ENCODE measurements around the gene SHC2.
"Not testable (repeated sequence)": the region's sequence is repeated elsewhere in the genome, so short reads cannot be mapped to it uniquely, and the experiment has no call there.

SHC2 gene

GRCh38 chr19:491146-491741, 30.4 kb upstream of the SHC2 start:
- no peak for DNase-seq

GRCh38 chr19:489418-490196, 28.8 kb upstream of the SHC2 start:
- no peak for DNase-seq

- DNase-seq = peak; percentile 69
These were observed 27.9 kb upstream of the SHC2 start for GRCh38 chr19:488505-489417.

GRCh38 chr19:485583-486236, 24.9 kb upstream of the SHC2 start:
- DNase-seq = no peak

GRCh38 chr19:485077-485476, 24.2 kb upstream of the SHC2 start:
- DNase-seq = no peak

- no peak for DNase-seq
These were observed 23.7 kb upstream of the SHC2 start for GRCh38 chr19:484494-484893.

GRCh38 chr19:483332-484072, 22.7 kb upstream of the SHC2 start:
- no peak for DNase-seq

- no peak for DNase-seq
These were observed 21.6 kb upstream of the SHC2 start for GRCh38 chr19:482186-483041.

- not testable (repeated sequence) for DNase-seq
These were observed 20.3 kb upstream of the SHC2 start for GRCh38 chr19:481100-481499.

GRCh38 chr19:480016-480855, 19.4 kb upstream of the SHC2 start:
- DNase-seq = peak; percentile 0

- no peak for DNase-seq
These were observed 18.1 kb upstream of the SHC2 start for GRCh38 chr19:478976-479375.

- no peak for DNase-seq
These were observed 17.5 kb upstream of the SHC2 start for GRCh38 chr19:478236-478903.

- DNase-seq = no peak
These were observed 14.5 kb upstream of the SHC2 start for GRCh38 chr19:475360-475759.

GRCh38 chr19:474126-475078, 13.6 kb upstream of the SHC2 start:
- DNase-seq = no peak

- no peak for DNase-seq
These were observed 11.4 kb upstream of the SHC2 start for GRCh38 chr19:472005-472858.

- no peak for DNase-seq
These were observed 9.9 kb upstream of the SHC2 start for GRCh38 chr19:470701-471100.

GRCh38 chr19:469833-470232, 9.0 kb upstream of the SHC2 start:
- DNase-seq = no peak

All from GF-D8 (cell line).